ENCODE measurements around the gene PPP3R2.
"Not testable (repeated sequence)": the region's sequence is repeated elsewhere in the genome, so short reads cannot be mapped to it uniquely, and the experiment has no call there.

Gene PPP3R2

DNA sequence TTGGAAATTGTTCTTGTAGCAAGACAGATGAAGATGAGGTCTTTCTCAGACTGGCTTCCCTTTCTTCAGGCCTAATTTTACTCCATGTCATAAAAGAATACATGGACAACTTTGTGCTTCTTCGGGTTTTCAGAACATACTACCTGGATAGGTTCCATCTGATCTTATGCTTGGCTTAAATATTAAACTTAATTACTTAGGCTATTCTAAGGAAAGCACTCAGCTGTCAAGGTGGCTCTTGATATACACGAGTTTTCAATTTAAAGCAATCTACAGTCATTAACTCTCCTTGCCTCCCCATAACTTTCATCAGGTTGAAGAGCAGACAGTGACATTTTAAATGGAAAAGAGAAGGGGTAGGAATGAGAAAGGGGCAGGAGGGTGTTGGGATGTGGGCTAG, 9.5 kb upstream of the PPP3R2 start:
- no peak for DNase-seq
- no peak for ATAC-seq (replicated peaks)
- Mint-ChIP-seq H3K4me3 (no peak overlapping the region), H3K4me1 (no peaks in the 10 kb centered on the region), H3K36me3 (no peaks in the 10 kb centered on the region), H3K9me3 (no peaks in the 10 kb centered on the region), H3K27ac (no peak overlapping the region), H3K27me3 (peaks cover 16 to 57% of the 10 kb centered on the region in 2 donors)

DNA sequence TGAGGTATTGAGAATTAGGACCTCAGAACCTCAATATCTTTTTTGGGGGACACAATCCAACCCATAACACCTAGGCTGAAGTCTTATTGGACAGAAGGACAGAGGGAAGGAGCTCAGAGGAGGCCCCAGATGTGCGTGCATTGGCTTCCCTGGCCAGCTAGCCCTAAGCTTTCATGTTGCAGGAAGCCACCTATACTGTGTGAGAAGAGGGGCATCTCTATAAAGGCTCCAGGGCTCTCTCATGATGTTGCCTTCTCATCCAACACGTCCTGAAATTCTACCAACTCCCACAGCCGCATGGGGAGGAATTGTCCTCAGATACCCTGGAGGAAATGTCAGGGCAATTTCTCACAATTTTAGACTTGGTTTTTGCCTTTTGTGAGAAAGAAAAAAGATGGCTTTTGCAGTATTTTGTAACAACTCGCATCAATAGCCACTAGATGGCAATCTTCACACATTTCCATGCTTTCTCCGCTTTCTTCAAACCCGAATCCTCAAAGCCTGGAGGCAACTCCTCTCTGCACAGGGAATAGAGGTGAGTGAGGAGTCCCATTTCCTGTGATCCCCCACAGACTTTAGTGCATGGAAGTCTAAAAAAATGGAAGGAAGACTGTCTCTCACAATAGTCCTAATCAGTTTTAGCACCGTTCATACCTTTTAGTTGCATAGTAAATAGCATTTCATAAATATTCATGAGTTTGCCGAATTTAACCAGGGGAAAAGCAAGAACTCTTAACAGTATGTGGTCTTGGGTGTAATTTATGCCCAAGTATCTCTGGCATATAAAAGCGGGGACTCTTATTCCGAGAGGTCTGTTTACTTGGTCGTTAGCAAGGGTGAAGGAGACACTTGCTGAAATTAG, 7.4 kb upstream of the PPP3R2 start:
- Mint-ChIP-seq H3K9me3 (no peaks in the 10 kb centered on the region), H3K27ac (no peak overlapping the region), H3K36me3 (no peaks in the 10 kb centered on the region), H3K27me3 (peaks cover 16 to 48% of the 10 kb centered on the region in 2 donors), H3K4me1 (no peaks in the 10 kb centered on the region), H3K4me3 (peak overlapping the region in 1 of 2 donors; percentile 22)
- no peak for DNase-seq
- ATAC-seq (replicated peaks), result peak in 1 of 2 donors; percentile 46

DNA sequence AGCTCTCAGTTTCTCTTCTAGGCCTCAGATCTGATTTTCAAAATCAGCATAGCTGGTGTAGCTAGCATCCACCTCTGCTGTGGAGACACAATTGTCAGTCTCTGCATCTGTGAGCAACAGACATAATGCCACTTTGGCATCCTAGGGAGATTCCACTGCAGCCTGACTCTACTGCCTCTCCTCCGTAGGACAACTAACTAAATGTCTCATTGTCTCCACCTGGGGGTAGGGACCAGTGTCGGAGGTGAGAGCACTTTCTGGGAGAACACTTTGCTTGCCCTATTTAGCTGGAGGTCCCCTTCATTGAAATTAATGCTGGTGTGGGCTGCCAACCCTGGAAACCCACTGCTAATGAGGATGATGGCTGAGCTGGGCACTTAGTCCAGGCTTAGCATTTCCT, 1.4 kb downstream of the PPP3R2 start:
- no peak overlapping the region for H3K27ac Mint-ChIP-seq
- H3K27me3 Mint-ChIP-seq, result peaks cover 4 to 26% of the 10 kb centered on the region in 2 donors
- DNase-seq, result no peak
- ATAC-seq (replicated peaks), result no peak
- no peak overlapping the region for H3K4me3 Mint-ChIP-seq
- no peaks in the 10 kb centered on the region for H3K4me1 Mint-ChIP-seq
- H3K9me3 Mint-ChIP-seq, result no peaks in the 10 kb centered on the region
- no peaks in the 10 kb centered on the region for H3K36me3 Mint-ChIP-seq

DNA sequence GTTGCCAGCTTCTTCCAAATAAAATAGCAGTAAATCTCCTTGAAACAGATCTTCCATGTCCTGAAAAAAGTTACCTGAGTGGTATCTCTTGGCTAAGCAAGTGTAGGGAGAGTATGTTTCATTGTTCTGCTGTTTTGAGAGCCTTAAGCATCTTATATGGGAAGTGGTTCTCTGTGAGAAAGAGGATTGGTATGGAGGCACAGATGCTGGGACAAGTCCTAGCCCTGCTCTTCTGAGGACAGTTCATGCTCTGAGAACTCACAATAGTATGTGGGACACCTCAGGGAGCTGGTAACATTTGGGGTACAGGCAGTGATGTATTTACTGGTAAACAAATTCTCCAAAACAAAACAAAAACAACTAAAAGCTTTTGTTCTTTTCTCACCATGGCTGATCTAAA, 2.0 kb downstream of the PPP3R2 start:
- DNase-seq (no peak), ATAC-seq (replicated peaks) (no peak)
- peaks cover 4 to 26% of the 10 kb centered on the region in 2 donors for H3K27me3 Mint-ChIP-seq
- H3K9me3 Mint-ChIP-seq, result no peaks in the 10 kb centered on the region
- H3K27ac Mint-ChIP-seq, result no peak overlapping the region
- no peaks in the 10 kb centered on the region for H3K4me1 Mint-ChIP-seq
- H3K36me3 Mint-ChIP-seq, result no peaks in the 10 kb centered on the region
- no peak overlapping the region for H3K4me3 Mint-ChIP-seq

DNA sequence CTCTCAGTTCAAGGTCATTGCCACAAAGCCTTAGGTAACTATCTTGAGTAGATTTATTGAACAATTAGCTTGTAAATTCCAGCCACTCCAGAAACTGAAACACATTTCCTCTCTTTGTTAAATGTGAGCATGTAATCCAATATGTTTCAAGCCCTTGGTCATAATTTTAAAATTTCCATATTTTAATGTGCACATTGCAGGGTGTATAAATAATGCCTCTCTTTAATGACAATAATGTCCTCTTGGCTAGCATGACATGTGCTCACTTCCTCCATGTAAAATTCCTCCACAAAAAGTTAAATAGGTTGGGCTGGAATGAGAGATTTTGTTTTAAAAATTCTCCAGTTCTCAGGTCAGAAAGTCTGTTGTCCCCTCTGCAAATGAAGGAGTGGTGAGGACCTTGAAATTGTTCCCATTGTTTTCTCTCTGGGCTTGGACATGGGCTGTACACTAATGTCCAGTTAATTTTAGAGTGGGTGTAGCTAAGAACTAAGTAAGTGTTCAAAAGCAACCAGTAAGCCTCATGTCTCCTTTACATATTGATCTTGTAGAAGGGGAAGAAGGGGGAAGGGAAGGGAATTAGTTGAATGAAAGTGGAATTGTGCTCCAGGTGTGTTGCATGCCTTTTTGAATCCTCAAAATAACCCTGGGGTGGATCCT, 2.9 kb downstream of the PPP3R2 start:
- no peak overlapping the region for H3K4me3 Mint-ChIP-seq
- H3K4me1 Mint-ChIP-seq, result no peaks in the 10 kb centered on the region
- peaks cover 4 to 26% of the 10 kb centered on the region in 2 donors for H3K27me3 Mint-ChIP-seq
- H3K36me3 Mint-ChIP-seq, result no peaks in the 10 kb centered on the region
- ATAC-seq (replicated peaks), result no peak
- H3K27ac Mint-ChIP-seq, result no peak overlapping the region
- no peak for DNase-seq
- H3K9me3 Mint-ChIP-seq, result no peaks in the 10 kb centered on the region

DNA sequence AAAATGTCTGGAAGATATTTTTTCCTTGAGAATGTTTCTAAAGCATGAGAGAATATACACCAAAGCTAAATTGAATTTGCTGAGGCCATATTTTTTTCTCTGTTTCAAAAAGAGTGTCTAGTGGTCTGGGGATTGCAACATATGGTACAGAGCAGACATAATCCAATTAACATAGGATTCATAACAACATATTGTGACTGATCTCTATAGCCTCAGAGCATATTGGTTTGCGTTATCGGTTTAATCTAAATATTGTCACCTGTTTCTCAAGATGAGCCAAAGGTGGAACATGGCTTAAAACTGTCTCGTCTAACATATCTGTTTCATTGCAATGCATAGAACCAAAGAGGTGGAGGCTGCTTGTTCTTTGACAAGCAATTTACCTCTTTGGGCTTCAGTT, 3.9 kb downstream of the PPP3R2 start:
- H3K4me3 Mint-ChIP-seq, result no peak overlapping the region
- H3K36me3 Mint-ChIP-seq, result no peaks in the 10 kb centered on the region
- H3K27me3 Mint-ChIP-seq, result peaks cover 11 to 28% of the 10 kb centered on the region in 2 donors
- ATAC-seq (replicated peaks), result no peak
- no peak for DNase-seq
- no peak overlapping the region for H3K27ac Mint-ChIP-seq
- no peaks in the 10 kb centered on the region for H3K4me1 Mint-ChIP-seq
- H3K9me3 Mint-ChIP-seq, result no peaks in the 10 kb centered on the region

DNA sequence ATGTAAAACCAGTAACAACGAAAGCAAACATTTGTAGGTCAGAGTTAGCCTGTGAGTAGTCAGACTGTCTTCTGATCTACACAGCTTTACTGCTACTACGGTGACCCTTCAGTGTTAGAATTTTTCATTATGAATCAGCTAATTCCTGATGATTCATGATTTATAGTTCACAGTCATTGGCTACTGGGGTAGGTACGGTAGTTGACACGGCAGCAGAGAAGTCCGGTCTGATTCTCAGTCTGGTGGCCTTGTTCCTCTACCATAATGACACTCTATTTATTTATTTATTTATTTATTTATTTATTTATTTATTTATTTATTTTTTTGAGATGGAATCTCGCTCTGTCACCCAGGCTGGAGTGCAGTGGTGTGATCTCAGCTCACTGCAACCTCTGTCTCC, 4.7 kb downstream of the PPP3R2 start:
- H3K4me1 Mint-ChIP-seq; H3K36me3 Mint-ChIP-seq; H3K27ac Mint-ChIP-seq; H3K9me3 Mint-ChIP-seq; ATAC-seq (replicated peaks); DNase-seq; H3K4me3 Mint-ChIP-seq: not testable (repeated sequence)
- peaks cover 19 to 36% of the 10 kb centered on the region in 2 donors for H3K27me3 Mint-ChIP-seq

DNA sequence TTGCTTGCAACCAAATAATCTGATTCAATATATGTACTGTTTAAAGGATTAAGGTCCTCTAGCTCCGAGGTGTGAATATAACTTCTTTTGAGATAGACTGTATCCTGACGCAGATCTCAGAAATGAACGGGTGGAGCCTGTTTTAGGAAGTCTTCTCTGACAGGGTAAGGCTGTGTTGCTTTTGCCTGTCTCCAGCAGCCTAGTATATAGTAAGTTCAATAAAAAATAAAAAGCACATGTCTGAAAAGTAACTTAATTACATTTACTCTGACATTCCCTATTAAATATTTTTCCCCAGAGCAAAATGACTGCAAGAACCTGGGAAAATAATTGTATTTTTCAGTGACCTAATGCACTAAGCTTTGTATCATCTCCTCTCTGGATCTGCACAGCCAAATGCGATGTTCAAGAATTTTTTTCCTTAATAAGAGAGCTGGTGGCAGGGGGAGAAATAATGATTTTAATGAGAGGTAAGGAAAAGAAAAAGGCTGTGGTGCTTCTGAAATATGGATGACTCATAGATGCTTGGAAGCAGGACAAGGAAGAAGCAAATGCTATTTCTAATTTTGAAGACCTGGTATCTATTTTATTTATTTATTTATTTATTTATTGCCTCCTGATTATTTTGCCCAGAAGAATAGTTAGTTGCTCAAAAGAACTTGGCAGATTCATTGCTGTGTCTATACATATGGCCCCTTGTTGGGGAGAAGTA, 7.3 kb downstream of the PPP3R2 start:
- no peak overlapping the region for H3K27ac Mint-ChIP-seq
- no peak for DNase-seq
- H3K36me3 Mint-ChIP-seq, result peaks cover 0 to 4% of the 10 kb centered on the region in 2 donors
- H3K27me3 Mint-ChIP-seq, result peaks cover 21 to 23% of the 10 kb centered on the region in 2 donors
- no peak overlapping the region for H3K4me3 Mint-ChIP-seq
- H3K9me3 Mint-ChIP-seq, result no peaks in the 10 kb centered on the region
- no peak for ATAC-seq (replicated peaks)
- H3K4me1 Mint-ChIP-seq, result no peaks in the 10 kb centered on the region

DNA sequence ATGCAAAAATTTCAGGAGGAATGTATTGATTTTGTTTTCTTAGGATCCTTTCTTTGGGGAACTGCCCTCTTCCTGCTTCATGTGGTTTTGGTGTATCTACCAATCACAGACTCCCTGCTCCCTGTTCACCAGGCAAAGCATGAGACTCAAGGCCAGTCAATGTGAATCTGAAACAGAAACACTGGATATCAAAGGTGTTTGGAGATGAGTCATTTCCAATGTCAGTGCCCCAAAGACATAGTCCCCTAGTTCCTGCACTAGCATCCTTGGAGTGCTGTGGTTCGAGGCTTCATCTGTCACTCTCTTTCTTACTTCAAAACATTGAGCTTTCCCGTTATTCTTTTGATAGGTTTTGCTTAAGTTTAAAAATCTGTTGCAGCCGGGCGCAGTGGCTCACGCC, 8.1 kb downstream of the PPP3R2 start:
- ATAC-seq (replicated peaks), result peak; percentile 41 to 70
- no peak for DNase-seq
- Mint-ChIP-seq H3K27ac (no peak overlapping the region), H3K9me3 (no peaks in the 10 kb centered on the region), H3K4me3 (no peak overlapping the region), H3K4me1 (no peaks in the 10 kb centered on the region), H3K27me3 (peaks cover 15 to 19% of the 10 kb centered on the region in 2 donors), H3K36me3 (peaks cover 0 to 4% of the 10 kb centered on the region in 2 donors)

DNA sequence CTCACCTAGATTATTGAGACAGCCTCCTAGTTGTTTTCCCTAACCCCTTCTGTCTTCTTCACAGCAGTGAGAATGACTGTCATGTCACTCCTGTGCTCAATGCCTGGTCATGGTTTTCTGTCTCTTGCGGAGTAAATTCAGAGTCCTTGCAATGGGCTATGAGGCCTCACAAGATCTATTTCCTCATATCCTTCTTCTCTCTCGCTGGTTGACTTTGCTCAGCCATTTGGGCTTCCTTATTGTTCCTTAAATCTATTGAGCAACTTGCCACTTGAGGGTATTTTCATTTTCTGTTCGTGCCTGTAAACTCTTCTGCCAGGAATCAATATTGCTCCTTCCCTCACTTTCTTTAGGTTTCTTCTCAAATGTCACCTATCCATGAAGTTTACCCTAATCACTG, 9.0 kb downstream of the PPP3R2 start:
- peaks cover 0 to 4% of the 10 kb centered on the region in 2 donors for H3K36me3 Mint-ChIP-seq
- H3K4me3 Mint-ChIP-seq, result no peak overlapping the region
- no peaks in the 10 kb centered on the region for H3K9me3 Mint-ChIP-seq
- peaks cover 15 to 19% of the 10 kb centered on the region in 2 donors for H3K27me3 Mint-ChIP-seq
- DNase-seq (no peak), ATAC-seq (replicated peaks) (no peak)
- no peak overlapping the region for H3K27ac Mint-ChIP-seq
- no peaks in the 10 kb centered on the region for H3K4me1 Mint-ChIP-seq

DNA sequence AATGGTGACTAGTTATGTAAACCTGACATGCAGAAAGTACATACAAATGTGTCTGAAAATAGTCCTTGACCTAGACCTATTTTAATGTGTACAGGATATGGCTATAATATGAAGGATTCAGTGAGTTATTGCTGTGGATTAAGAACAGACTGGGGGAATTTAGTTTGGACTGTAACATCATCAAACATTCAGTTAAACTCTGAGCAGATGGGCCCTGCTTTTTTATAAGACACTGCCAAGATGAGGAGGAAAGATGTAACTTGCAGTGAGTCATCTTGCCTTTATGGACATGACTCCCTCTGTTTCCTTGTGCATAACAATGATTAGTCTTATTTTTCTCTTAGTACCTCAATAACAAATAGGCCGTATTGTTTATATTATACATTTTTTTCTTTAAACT, 12.2 kb downstream of the PPP3R2 start:
- peaks cover 6 to 12% of the 10 kb centered on the region in 2 donors for H3K4me1 Mint-ChIP-seq
- H3K27ac Mint-ChIP-seq, result no peak overlapping the region
- no peak overlapping the region for H3K4me3 Mint-ChIP-seq
- H3K9me3 Mint-ChIP-seq, result no peaks in the 10 kb centered on the region
- peaks cover 15 to 19% of the 10 kb centered on the region in 2 donors for H3K27me3 Mint-ChIP-seq
- no peak for ATAC-seq (replicated peaks)
- peaks cover 0 to 4% of the 10 kb centered on the region in 2 donors for H3K36me3 Mint-ChIP-seq
- no peak for DNase-seq

DNA sequence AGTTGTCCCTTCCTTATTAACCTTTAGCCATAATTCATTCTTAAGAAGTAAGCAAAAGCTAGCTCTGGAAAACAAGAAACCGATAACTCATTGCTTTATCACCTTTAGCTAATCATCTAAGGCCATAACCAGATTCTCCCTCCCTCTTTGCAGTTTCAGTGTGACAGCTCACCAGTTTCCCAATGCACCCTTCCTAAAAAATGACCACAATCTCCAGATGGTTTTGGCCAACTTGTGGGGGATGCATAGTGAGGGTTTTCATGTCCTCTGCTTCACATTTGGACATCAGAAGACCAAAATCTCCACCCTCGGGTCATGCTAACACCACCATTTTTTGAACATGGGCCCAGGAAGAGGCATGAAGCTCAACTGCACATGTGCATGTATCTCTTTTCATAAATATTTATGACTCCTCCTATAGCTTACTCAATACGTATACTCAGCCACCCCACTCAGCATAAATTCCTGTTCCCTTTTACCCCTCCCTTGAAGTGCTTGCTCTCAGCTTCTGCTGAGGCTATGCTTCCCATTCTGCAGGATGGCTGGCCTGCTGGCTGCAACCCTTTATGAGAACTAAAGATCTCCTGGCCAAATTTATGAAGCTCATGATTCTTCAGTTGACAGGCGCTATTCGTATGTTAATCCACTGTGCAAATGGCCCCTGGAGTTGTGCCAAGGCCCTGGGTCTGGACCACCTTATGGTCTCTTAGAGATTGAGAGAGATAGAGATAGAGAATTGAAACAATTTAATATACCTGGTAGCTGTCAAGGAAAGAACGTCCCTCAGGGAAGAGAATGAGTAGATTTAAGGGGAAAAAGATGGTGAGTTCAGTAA, 14.8 kb downstream of the PPP3R2 start:
- DNase-seq, result no peak
- Mint-ChIP-seq H3K27ac (no peak overlapping the region), H3K36me3 (peaks cover 3 to 5% of the 10 kb centered on the region in 2 donors), H3K9me3 (no peaks in the 10 kb centered on the region), H3K27me3 (peaks cover 3% of the 10 kb centered on the region in 2 donors), H3K4me3 (no peak overlapping the region), H3K4me1 (peaks cover 6 to 12% of the 10 kb centered on the region in 2 donors)
- no peak for ATAC-seq (replicated peaks)

DNA sequence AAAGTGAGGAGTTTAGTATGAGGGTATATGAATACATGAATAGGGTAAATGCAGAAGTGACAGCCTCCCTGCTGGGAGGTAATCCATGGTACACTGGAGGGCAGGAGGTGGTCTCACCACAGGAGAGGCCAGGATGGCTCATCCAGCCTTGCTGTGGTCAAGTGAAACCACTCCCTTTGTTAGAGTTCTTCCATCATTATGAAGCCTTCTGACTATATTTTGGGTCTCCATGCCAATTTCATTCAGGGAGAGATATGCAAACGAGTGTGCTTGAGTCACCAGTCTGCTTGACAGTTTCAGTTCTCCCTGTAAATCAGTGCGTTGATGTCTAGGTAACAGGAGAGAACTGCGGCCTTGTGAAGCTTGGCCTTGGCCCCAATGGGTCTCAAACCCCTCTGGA, 16.4 kb downstream of the PPP3R2 start:
- Mint-ChIP-seq H3K36me3 (peaks cover 8 to 11% of the 10 kb centered on the region in 2 donors), H3K4me1 (peaks cover 6 to 12% of the 10 kb centered on the region in 2 donors), H3K4me3 (no peak overlapping the region), H3K27ac (no peak overlapping the region), H3K27me3 (no peaks in the 10 kb centered on the region), H3K9me3 (no peaks in the 10 kb centered on the region)
- ATAC-seq (replicated peaks) (peak; percentile 68 to 85), DNase-seq (peak; percentile 1)
